Amniotic stem cell (primary cell): ENCODE data around the gene BEND4.

Experiments
- DNase-seq: peaks from one replicate; lab custom pipeline; 2025; lab: John Stamatoyannopoulos, UW

The BEND4 gene

DNA sequence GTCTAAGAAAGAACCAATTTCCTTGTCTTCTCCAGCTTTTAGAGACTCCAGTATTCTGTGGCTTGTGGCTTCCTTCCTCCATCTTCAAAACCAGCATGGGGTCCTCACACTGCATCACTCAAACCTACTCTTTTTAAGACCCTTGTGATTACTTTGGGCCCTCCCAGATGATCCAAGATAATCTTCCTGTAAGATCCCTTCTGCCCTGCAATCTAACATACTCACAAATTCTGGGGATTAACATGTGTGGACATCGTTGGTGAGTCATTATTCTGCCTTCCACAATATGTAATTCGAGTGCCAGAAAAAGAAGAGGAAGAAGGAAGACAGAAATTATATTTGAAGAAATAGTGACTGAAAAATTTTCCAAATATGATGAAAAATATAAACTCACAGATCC, 47.9 kb downstream of the BEND4 start:
- DNase-seq: peak; percentile 27

DNA sequence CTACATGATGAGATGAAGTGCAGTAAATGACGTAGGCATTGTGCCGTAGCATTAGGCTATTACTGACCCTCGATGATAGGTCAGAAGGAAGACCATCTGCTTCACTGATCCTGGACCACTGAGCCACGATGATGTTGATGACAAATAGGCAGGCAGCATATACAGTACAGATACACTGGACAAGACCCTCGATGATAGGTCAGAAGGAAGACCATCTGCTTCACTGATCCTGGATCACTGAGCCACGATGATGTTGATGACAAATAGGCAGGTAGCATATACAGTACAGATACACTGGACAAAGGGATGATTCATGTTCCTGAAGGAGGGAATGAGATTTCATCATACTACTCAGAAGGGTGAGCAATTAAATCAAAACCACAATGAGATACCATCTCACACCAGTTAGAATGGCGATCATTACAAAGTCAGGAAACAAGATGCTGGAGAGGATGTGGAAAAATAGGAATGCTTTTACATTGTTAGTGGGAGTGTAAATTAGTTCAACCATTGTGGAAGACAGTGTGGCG, 50.9 kb downstream of the BEND4 start:
- no peak for DNase-seq

DNA sequence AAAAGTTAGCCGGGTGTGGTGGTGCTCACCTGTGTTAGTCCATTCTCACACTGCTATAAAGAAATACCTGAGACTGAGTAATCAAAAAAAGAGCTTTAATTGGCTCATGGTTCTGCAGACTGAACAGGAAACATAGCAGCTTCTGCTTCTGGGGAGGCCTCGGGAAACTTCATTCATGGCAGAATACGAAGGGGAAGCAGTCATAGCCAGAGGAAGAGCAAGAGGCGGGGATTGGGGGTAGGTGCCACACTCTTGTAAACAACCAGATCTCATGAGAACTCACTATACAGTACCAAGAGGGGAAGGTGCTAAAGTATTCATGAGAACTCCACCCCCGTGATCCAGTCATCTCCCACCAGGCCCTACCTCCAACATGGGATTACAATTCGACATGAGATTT, 64.1 kb downstream of the BEND4 start:
- DNase-seq: no peak

DNA sequence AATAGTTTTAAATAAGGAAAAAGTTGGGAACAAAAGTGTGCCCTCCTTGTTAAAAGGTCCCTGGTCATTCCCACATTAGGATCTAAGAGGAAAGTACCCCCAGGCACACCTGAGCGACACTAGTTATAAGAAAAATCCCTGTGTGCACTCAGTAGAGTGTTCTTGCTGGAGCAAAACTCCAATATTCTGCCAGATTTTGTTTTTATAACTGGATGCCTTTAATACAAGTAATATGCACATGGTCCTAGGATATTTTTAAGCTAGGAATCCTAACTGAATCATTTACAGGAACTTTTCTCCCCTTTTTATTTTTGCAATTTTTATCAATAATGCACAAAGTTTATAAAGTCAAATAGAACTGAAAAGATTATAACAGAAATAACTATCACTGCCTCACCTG, 68.6 kb downstream of the BEND4 start:
- DNase-seq: peak; percentile 10

DNA sequence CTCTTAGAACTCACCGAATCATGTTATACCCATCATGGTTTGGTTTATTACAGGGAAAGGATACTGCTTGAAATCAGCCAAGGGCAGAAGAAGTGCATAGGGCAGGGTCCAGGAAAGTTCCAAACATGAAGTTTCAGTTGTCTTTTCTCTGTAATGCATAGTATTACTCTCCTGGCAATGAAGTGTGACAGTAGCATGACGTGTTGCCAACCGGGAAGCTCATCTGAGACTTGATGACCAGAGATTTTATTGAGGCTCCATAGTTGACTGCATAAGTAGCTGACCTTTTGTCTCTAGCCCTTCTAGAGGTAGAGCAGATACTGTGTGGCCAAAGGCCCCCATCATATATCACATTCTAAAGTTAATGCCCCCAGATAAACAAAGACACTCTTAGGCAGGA, 72.1 kb downstream of the BEND4 start:
- DNase-seq: no peak

DNA sequence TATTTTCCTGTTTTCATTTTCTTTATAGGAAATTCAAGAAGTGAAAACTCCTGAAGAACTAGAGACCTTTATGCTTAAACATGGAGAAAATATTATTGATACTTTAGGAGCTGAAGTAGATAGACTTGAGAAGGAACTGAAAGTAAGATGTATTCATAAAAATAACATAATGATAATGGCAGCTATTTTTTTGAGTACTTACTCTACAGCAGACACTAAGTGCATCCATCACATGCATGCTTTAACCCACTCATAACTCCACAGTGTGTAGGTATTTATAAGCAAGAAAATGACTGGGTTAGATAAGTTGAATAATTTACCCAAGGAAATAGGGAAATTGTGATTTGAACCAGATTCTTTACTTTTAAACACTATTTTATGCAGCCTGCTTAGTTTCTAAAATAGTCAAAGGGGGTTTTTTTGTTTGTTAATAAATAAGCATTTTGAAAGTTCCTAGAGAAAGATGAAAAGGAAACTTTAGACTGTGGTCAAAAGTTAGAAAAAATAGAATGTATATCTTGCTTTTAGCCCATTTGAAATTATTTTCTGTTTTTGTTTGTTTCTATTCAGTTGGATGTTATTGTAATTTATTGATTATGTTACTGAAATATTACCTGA, 74.2 kb downstream of the BEND4 start:
- no peak for DNase-seq

DNA sequence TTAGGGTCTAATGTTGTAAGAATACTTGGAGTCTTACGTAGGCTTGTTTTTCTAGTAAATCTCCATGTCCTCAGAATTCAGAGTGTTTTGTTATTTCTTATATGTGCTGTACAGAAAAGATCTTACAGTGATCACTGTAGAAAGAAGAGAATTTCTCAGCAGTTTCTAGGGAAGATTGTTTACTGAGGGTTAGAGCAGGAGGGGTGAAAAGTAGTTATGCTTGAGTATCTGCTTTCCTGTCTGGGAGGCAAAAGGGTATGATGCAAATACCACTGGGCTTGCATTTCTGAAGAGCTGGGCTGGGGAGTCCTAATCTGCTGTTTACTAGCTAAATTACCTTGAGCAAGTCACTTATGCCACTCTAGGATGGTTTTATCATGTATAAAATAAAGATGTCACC, 78.2 kb downstream of the BEND4 start:
- no peak for DNase-seq

DNA sequence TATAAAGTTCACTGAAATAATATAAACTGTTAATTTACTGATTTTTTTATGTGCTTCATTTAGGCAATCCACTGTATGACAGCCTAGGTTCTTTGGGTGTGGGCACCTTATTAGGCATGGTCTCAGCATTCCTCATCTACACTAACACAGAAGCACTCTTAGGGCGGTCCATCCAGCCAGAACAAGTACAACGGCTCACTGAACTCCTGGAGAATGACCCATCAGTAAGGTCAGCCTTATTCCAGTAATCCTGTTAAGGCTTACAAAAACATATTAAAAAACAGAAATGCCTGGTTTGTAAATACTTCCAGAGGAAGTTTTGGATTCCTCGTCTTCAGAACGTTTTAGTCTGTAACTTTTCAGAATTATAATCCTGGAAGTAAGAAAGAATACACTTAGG, 82.0 kb downstream of the BEND4 start:
- DNase-seq: no peak

DNA sequence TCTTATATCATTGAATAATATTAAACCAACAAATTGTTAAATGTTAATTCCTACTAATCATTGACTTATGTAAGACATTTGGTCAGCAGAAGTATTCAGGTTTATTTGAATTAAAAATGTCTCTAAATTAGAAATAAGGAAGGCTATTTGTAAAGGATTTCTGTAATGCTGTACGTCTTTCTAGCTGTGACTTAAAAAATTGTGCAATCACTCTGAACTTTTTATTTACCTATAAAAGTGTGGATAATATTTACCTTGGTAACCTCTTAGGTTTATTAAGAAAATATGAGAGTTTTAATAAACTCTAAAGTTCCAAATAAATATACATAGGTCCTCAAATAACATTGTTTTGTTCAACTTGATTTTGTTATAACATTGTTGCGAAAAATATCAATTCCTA, 85.2 kb downstream of the BEND4 start:
- DNase-seq: no peak

DNA sequence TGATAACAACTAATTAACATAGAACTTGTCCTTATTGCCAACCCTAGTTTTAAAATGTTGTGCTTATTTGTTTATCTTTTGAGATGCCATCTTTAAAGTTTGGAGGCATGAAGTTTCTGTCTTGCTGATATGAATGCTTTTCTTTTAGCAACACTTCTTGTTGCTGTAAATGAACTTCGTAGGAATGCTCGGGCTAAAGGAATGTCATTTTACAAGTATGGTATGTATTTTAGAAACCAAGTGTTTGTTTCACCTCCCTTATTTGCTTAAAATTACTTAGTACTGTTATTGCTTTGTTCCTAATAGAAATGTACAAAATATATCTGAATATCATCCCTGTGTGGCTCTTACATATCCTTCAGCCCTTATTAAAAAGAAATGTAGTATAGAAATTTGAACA, 86.1 kb downstream of the BEND4 start:
- no peak for DNase-seq
